ENCODE measurements around the gene NFATC1. TPM values are rescaled to one million over a fixed set of nuclear protein-coding genes. Genes with fewer than 3 reads are reported as not detected.

The NFATC1 gene
- total and polyA plus RNA-seq, 2 donors from 2014 or later = 4.3 to 17.2 TPM

GRCh38 chr18:79552696-79553095 lies 157.0 kb downstream of the NFATC1 start:
- Histone ChIP-seq H3K27ac (ENCODE audit: low read depth in 2 of 2, low read length in 2 of 2) (no peak overlapping the region), H3K27me3 (ENCODE audit: control insufficient read depth, insufficient read depth, low read length) (no peaks in the 10 kb centered on the region), H3K4me3 (ENCODE audit: low read length in 3 of 3) (no peak overlapping the region), H3K9me3 (ENCODE audit: control insufficient read depth in 2 of 3, insufficient read depth in 1 of 3, low read length in 3 of 3) (no peaks in the 10 kb centered on the region), H3K9ac (ENCODE audit: low read length in 3 of 3) (no peak overlapping the region), H3K36me3 (ENCODE audit: control insufficient read depth in 2 of 3, insufficient read depth in 3 of 3, low read length in 3 of 3) (no peaks in the 10 kb centered on the region), H3K4me1 (ENCODE audit: control insufficient read depth in 2 of 3, insufficient read depth in 2 of 3, low read depth in 1 of 3, low read length in 3 of 3) (no peaks in the 10 kb centered on the region)
- TF ChIP-seq CTCF (IDR thresholded peaks at IDR 0.05; ENCODE audit: borderline replicate concordance, extremely low read depth, insufficient read depth) = no peak
- FAIRE-seq = no peak
- DNase-seq = peak in 2 of 5 donors; percentile 31 to 59
- intact Hi-C loops (cut with DNase I) = no loop called here

GRCh38 chr18:79553154-79553553 lies 157.4 kb downstream of the NFATC1 start:
- no peak for FAIRE-seq
- intact Hi-C loops (cut with DNase I) = no loop called here
- TF ChIP-seq CTCF (IDR thresholded peaks at IDR 0.05; ENCODE audit: borderline replicate concordance, extremely low read depth, insufficient read depth) = no peak
- no peaks in the 10 kb centered on the region for H3K4me1 ChIP-seq (ENCODE audit: control insufficient read depth in 2 of 3, insufficient read depth in 2 of 3, low read depth in 1 of 3, low read length in 3 of 3)
- no peaks in the 10 kb centered on the region for H3K36me3 ChIP-seq (ENCODE audit: control insufficient read depth in 2 of 3, insufficient read depth in 3 of 3, low read length in 3 of 3)
- no peaks in the 10 kb centered on the region for H3K9me3 ChIP-seq (ENCODE audit: control insufficient read depth in 2 of 3, insufficient read depth in 1 of 3, low read length in 3 of 3)
- DNase-seq = peak in 2 of 5 donors; percentile 30 to 58
- H3K4me3 ChIP-seq (ENCODE audit: low read length in 3 of 3) = no peak overlapping the region
- no peak overlapping the region for H3K9ac ChIP-seq (ENCODE audit: low read length in 3 of 3)
- H3K27ac ChIP-seq (ENCODE audit: low read depth in 2 of 2, low read length in 2 of 2) = no peak overlapping the region
- no peaks in the 10 kb centered on the region for H3K27me3 ChIP-seq (ENCODE audit: control insufficient read depth, insufficient read depth, low read length)

- Histone ChIP-seq H3K9me3 (ENCODE audit: control insufficient read depth in 2 of 3, insufficient read depth in 1 of 3, low read length in 3 of 3) (no peaks in the 10 kb centered on the region), H3K27ac (ENCODE audit: low read depth in 2 of 2, low read length in 2 of 2) (no peak overlapping the region), H3K4me1 (ENCODE audit: control insufficient read depth in 2 of 3, insufficient read depth in 2 of 3, low read depth in 1 of 3, low read length in 3 of 3) (no peaks in the 10 kb centered on the region), H3K9ac (ENCODE audit: low read length in 3 of 3) (no peak overlapping the region), H3K4me3 (ENCODE audit: low read length in 3 of 3) (no peak overlapping the region), H3K36me3 (ENCODE audit: control insufficient read depth in 2 of 3, insufficient read depth in 3 of 3, low read length in 3 of 3) (no peaks in the 10 kb centered on the region), H3K27me3 (ENCODE audit: control insufficient read depth, insufficient read depth, low read length) (no peaks in the 10 kb centered on the region)
- FAIRE-seq = no peak
- intact Hi-C loops (cut with DNase I) = no loop called here
- no peak for TF ChIP-seq CTCF (IDR thresholded peaks at IDR 0.05; ENCODE audit: borderline replicate concordance, extremely low read depth, insufficient read depth)
- peak in 2 of 5 donors; percentile 21 to 73 for DNase-seq
Measured at GRCh38 chr18:79553696-79554095, 158.0 kb downstream of the NFATC1 start.

- no peak overlapping the region for H3K9ac ChIP-seq (ENCODE audit: low read length in 3 of 3)
- intact Hi-C loops (cut with DNase I) = no loop called here
- FAIRE-seq (no peak), DNase-seq (peak in 1 of 5 donors; percentile 13)
- H3K4me1 ChIP-seq (ENCODE audit: control insufficient read depth in 2 of 3, insufficient read depth in 2 of 3, low read depth in 1 of 3, low read length in 3 of 3) = no peaks in the 10 kb centered on the region
- H3K36me3 ChIP-seq (ENCODE audit: control insufficient read depth in 2 of 3, insufficient read depth in 3 of 3, low read length in 3 of 3) = no peaks in the 10 kb centered on the region
- H3K4me3 ChIP-seq (ENCODE audit: low read length in 3 of 3) = no peak overlapping the region
- TF ChIP-seq CTCF (IDR thresholded peaks at IDR 0.05; ENCODE audit: borderline replicate concordance, extremely low read depth, insufficient read depth) = no peak
- no peaks in the 10 kb centered on the region for H3K9me3 ChIP-seq (ENCODE audit: control insufficient read depth in 2 of 3, insufficient read depth in 1 of 3, low read length in 3 of 3)
- H3K27ac ChIP-seq (ENCODE audit: low read depth in 2 of 2, low read length in 2 of 2) = no peak overlapping the region
- no peaks in the 10 kb centered on the region for H3K27me3 ChIP-seq (ENCODE audit: control insufficient read depth, insufficient read depth, low read length)
Measured at GRCh38 chr18:79554321-79554720, 158.6 kb downstream of the NFATC1 start.

Data from kidney (tissue), 14 donors.